ENCODE results near the gene CHDH.
A peak's percentile ranks its signal among the peaks of the same experiment; 100 is the strongest.

DNA sequence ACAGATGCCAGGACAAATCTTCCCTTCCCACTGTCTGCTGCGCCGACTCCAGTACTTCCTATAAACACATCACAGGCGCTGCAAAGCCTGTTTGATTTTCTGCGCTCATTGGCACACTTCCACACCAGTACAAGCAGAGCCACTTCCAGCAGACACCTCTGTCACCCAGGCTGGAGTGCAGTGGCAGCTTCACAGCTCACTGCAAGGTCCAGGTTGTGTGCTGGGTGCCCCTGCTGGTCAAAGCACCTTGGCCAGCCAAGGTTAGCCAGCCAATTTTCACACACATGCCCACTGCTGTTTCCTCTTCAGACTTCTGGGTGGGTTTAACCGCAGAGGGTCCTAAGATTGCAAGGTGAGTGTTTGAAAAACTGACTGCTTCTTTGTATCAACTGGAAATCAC, 4.9 kb downstream of the CHDH start:
- TF ChIP-seq, protein P1, sequence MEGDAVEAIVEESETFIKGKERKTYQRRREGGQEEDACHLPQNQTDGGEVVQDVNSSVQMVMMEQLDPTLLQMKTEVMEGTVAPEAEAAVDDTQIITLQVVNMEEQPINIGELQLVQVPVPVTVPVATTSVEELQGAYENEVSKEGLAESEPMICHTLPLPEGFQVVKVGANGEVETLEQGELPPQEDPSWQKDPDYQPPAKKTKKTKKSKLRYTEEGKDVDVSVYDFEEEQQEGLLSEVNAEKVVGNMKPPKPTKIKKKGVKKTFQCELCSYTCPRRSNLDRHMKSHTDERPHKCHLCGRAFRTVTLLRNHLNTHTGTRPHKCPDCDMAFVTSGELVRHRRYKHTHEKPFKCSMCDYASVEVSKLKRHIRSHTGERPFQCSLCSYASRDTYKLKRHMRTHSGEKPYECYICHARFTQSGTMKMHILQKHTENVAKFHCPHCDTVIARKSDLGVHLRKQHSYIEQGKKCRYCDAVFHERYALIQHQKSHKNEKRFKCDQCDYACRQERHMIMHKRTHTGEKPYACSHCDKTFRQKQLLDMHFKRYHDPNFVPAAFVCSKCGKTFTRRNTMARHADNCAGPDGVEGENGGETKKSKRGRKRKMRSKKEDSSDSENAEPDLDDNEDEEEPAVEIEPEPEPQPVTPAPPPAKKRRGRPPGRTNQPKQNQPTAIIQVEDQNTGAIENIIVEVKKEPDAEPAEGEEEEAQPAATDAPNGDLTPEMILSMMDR (conservative IDR thresholded peaks at IDR 0.05; ENCODE audit: low read depth in 2 of 2) = 0 out of 4 replicates have a peak, but pooled peaks of 1 of the 2 experiments have one; percentile 6
- TF ChIP-seq EZH2 (IDR thresholded peaks at IDR 0.05; ENCODE audit: low read depth, unreplicated experiment) = no peak
- no peak for TF ChIP-seq POLR2AphosphoS5 (IDR thresholded peaks at IDR 0.05; ENCODE audit: low read depth)
- TF ChIP-seq NANOG (IDR thresholded peaks at IDR 0.05; ENCODE audit: borderline replicate concordance) = no peak
- TF ChIP-seq, protein P2, sequence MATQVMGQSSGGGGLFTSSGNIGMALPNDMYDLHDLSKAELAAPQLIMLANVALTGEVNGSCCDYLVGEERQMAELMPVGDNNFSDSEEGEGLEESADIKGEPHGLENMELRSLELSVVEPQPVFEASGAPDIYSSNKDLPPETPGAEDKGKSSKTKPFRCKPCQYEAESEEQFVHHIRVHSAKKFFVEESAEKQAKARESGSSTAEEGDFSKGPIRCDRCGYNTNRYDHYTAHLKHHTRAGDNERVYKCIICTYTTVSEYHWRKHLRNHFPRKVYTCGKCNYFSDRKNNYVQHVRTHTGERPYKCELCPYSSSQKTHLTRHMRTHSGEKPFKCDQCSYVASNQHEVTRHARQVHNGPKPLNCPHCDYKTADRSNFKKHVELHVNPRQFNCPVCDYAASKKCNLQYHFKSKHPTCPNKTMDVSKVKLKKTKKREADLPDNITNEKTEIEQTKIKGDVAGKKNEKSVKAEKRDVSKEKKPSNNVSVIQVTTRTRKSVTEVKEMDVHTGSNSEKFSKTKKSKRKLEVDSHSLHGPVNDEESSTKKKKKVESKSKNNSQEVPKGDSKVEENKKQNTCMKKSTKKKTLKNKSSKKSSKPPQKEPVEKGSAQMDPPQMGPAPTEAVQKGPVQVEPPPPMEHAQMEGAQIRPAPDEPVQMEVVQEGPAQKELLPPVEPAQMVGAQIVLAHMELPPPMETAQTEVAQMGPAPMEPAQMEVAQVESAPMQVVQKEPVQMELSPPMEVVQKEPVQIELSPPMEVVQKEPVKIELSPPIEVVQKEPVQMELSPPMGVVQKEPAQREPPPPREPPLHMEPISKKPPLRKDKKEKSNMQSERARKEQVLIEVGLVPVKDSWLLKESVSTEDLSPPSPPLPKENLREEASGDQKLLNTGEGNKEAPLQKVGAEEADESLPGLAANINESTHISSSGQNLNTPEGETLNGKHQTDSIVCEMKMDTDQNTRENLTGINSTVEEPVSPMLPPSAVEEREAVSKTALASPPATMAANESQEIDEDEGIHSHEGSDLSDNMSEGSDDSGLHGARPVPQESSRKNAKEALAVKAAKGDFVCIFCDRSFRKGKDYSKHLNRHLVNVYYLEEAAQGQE (IDR thresholded peaks at IDR 0.05; ENCODE audit: unreplicated experiment) = no peak
- no peak for TF ChIP-seq CREB1 (CRISPR knock-in tag; IDR thresholded peaks at IDR 0.05; ENCODE audit: low read depth)
- no peak for TF ChIP-seq STAT1 (IDR thresholded peaks at IDR 0.05; ENCODE audit: unreplicated experiment)
- no peak for TF ChIP-seq EZH2phosphoT487 (IDR thresholded peaks at IDR 0.05; ENCODE audit: unreplicated experiment)
- no peak for TF ChIP-seq JUNB (IDR thresholded peaks at IDR 0.05; ENCODE audit: unreplicated experiment)
- TF ChIP-seq ZNF114 (CRISPR knock-in tag; IDR thresholded peaks at IDR 0.05) = no peak
- TF ChIP-seq, protein P3, sequence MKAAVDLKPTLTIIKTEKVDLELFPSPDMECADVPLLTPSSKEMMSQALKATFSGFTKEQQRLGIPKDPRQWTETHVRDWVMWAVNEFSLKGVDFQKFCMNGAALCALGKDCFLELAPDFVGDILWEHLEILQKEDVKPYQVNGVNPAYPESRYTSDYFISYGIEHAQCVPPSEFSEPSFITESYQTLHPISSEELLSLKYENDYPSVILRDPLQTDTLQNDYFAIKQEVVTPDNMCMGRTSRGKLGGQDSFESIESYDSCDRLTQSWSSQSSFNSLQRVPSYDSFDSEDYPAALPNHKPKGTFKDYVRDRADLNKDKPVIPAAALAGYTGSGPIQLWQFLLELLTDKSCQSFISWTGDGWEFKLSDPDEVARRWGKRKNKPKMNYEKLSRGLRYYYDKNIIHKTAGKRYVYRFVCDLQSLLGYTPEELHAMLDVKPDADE (IDR thresholded peaks at IDR 0.05) = no peak
- no peak for TF ChIP-seq ZNF331 (CRISPR knock-in tag; IDR thresholded peaks at IDR 0.05; ENCODE audit: low read depth)
